Panc1 (cell line): Measurements from ENCODE around the gene CDYL.

ENCODE experiments used
- CTCF ChIP-seq: fragments of 450-650 bp; IDR thresholded peaks from 2 replicates; pipeline ENCODE4 v1.5.1; 2017; ENCODE audit warnings: mild to moderate bottlenecking
- SIN3A ChIP-seq: IDR thresholded peaks from 2 replicates; pipeline ENCODE4 v1.6.1; 2012; ENCODE audit warnings: low read depth, mild to moderate bottlenecking, low read length, moderate library complexity, borderline replicate concordance; ENCODE audit not compliant: insufficient read depth

- TF ChIP-seq CTCF (no peak), SIN3A (no peak)
Measured at GRCh38 chr6:4940416-4940815, 164.2 kb downstream of the CDYL start.
